Measurements from ENCODE around the gene IGSF23. TPM values are rescaled to one million over a fixed set of nuclear protein-coding genes. Genes with fewer than 3 reads are reported as not detected.
"Not testable (repeated sequence)": the region's sequence is repeated elsewhere in the genome, so short reads cannot be mapped to it uniquely, and the experiment has no call there.

Gene IGSF23
- total RNA-seq, 6 experiments from 2014 or later, result 4.4 to 15.2 (median 9.0) TPM

DNA sequence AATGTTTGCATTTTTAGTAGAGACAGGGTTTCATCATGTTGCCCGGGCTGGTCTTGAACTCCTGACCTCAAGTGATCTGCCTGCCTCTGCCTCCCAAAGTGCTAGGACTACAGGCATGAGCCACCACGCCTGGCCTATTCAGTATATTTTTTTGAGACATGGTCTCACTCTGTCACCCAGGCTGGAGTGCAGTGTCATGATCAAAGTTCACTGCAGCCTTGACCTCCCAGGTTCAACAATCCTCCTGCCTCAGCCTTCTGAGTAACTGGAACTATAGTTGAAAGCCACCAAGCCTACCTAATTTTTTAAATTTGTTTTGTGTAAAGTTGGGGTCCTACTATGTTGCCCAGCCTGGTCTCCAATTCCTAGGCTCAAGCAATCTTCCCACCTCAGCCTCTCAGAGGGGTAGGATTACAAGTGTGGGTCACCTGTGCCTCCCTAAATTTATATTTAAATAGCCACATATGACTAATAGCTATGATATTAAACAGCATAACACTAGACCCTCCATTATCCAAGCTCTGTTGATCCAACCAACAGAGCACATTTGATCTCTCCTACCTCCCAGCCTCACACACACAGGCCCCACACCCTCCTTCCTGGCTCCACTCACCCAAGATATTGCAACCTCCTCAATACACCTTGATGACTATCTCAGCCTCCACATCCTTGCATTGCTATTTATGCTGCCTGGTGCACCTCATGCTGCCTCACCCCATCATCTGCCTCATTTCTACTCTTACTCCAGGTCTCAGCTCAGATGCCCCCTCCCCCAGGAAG lies 55.8 kb downstream of the IGSF23 start:
- Histone ChIP-seq H3K27ac (no peak overlapping the region), H3K4me3 (no peak overlapping the region), H3K36me3 (no peaks in the 10 kb centered on the region), H3K9me3 (no peaks in the 10 kb centered on the region), H3K4me1 (no peaks in the 10 kb centered on the region), H3K27me3 (no peaks in the 10 kb centered on the region)
- ATAC-seq, result peak; percentile 5 to 38 (median 16)
- intact Hi-C loops (cut with DNase I), result no loop called here
- no peak for DNase-seq
- WGBS (ENCODE audit: insufficient coverage, low coverage, low lambda C conversion rate, missing lambda C conversion rate), result 38% methylated on average over 2 of the region's 2 CpGs
- TF ChIP-seq, protein P1, sequence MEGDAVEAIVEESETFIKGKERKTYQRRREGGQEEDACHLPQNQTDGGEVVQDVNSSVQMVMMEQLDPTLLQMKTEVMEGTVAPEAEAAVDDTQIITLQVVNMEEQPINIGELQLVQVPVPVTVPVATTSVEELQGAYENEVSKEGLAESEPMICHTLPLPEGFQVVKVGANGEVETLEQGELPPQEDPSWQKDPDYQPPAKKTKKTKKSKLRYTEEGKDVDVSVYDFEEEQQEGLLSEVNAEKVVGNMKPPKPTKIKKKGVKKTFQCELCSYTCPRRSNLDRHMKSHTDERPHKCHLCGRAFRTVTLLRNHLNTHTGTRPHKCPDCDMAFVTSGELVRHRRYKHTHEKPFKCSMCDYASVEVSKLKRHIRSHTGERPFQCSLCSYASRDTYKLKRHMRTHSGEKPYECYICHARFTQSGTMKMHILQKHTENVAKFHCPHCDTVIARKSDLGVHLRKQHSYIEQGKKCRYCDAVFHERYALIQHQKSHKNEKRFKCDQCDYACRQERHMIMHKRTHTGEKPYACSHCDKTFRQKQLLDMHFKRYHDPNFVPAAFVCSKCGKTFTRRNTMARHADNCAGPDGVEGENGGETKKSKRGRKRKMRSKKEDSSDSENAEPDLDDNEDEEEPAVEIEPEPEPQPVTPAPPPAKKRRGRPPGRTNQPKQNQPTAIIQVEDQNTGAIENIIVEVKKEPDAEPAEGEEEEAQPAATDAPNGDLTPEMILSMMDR (IDR thresholded peaks at IDR 0.05), result no peak
- TF ChIP-seq POLR2A (IDR thresholded peaks at IDR 0.05), result no peak

DNA sequence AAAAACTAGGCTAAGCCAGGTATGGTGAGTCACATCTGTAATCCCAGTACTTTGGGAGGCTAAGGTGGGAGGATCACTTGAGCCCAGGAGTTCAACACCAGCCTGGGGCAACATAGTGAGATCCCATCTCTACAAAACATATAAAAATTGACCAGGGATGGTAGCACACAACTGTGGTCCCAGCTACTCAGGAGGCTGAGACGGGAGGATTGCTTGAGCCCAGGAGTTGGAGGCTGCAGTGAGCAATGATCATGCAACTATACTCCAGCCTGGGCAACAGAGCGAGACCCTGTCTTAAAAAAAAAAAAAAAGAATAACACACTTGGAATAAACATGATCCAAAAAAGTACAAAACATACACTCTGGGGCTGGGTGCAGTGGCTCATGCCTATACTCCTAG lies 56.7 kb downstream of the IGSF23 start:
- intact Hi-C loops (cut with DNase I); DNase-seq; H3K36me3 ChIP-seq; ATAC-seq; H3K4me3 ChIP-seq; H3K9me3 ChIP-seq; H3K27me3 ChIP-seq; H3K4me1 ChIP-seq; H3K27ac ChIP-seq: not testable (repeated sequence)
- WGBS (ENCODE audit: insufficient coverage, low coverage, low lambda C conversion rate, missing lambda C conversion rate), result 94% methylated on average over 2 of the region's 2 CpGs

DNA sequence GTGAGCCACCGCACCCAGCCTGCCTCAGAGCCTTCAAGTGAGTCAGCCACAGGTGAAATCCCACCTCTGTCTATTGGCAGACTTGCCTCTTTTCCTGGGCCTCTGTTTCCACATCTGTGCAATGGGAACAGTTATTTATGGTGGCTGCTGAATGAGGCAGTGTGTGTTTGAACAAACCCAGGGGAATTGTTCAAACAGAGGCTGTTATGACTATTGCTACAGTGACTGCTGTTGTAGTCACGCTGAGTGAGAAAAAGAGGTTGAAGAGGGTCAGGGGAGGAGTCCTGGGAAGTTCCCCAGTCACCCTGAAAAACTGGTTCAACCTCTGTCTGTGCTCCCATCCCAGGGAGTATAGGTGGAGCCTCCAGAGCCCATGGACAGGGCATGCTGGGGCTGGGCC lies 58.0 kb downstream of the IGSF23 start, which contains the start of gene CEACAM19:
CEACAM19 (plus strand) TSS at position 83 of the 400 bp plus-strand sequence. CDS start 450 bp downstream, outside the sequence.
- no peaks in the 10 kb centered on the region for H3K9me3 ChIP-seq
- H3K27me3 ChIP-seq, result no peaks in the 10 kb centered on the region
- peak in 2 of 4 donors; percentile 10 to 42 for ATAC-seq
- H3K4me3 ChIP-seq, result no peak within 1 kb of the TSS
- TF ChIP-seq POLR2A (IDR thresholded peaks at IDR 0.05), result no peak
- TF ChIP-seq, protein P1 (IDR thresholded peaks at IDR 0.05), result no peak
- intact Hi-C loops (cut with DNase I), result no loop called here
- H3K36me3 ChIP-seq, result no peaks in the 10 kb centered on the region
- WGBS (ENCODE audit: insufficient coverage, low coverage, low lambda C conversion rate, missing lambda C conversion rate), result 40% methylated on average over 1 of the region's 2 CpGs
- H3K27ac ChIP-seq, result no peak within 1 kb of the TSS
- no peak for DNase-seq
- H3K4me1 ChIP-seq, result no peaks in the 10 kb centered on the region

DNA sequence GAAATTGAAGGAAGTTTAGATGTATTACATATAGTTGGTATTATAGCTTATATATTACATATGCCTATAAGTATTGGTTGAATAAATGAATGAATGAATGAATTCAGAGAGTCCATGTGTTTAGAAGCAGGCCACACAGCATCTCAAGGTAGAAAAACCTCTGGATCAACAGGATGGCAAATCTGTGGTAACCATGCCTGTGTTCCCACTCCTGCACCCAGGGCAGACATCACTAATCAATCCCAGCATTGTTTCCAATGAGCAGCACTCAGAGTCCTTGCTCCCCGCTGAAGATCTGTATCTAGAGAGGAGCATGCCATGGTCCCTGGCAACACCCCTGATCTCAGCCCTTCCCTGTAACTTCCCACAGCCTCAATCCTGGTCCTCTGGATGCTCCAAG lies 58.9 kb downstream of the IGSF23 start:
- Histone ChIP-seq H3K27ac (no peak overlapping the region), H3K4me1 (no peaks in the 10 kb centered on the region), H3K9me3 (no peaks in the 10 kb centered on the region), H3K4me3 (no peak overlapping the region), H3K27me3 (no peaks in the 10 kb centered on the region), H3K36me3 (no peaks in the 10 kb centered on the region)
- no CpG with 5 or more reads among the region's 1 CpG for WGBS (ENCODE audit: insufficient coverage, low coverage, low lambda C conversion rate, missing lambda C conversion rate)
- DNase-seq (no peak), ATAC-seq (no peak)
- TF ChIP-seq, protein P1 (IDR thresholded peaks at IDR 0.05), result no peak
- TF ChIP-seq POLR2A (IDR thresholded peaks at IDR 0.05), result no peak
- intact Hi-C loops (cut with DNase I), result no loop called here

DNA sequence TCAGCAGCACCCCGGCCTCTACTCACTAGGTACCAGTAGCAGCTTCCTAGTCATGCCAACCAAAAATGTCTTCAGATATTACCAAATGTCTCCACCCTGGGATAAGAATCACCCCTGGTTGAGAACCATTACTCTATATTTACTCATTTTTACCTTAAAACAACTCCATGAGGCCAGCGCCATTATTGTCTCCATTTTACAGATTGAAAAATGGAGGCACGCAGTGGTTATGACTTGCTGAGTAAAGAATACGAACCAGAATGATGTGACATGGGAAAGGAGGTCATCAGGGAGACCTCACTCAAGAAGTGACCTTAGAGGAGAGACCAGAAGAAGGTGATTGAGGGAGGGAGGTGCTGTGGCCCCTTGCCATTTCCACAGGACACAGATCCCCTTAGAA lies 60.1 kb downstream of the IGSF23 start:
- Histone ChIP-seq H3K9me3 (no peaks in the 10 kb centered on the region), H3K27ac (no peak overlapping the region), H3K4me3 (no peak overlapping the region), H3K4me1 (no peaks in the 10 kb centered on the region), H3K36me3 (no peaks in the 10 kb centered on the region), H3K27me3 (no peaks in the 10 kb centered on the region)
- 100% methylated on average over 3 of the region's 4 CpGs for WGBS (ENCODE audit: insufficient coverage, low coverage, low lambda C conversion rate, missing lambda C conversion rate)
- TF ChIP-seq, protein P1 (IDR thresholded peaks at IDR 0.05), result no peak
- no peak for TF ChIP-seq POLR2A (IDR thresholded peaks at IDR 0.05)
- ATAC-seq, result no peak
- intact Hi-C loops (cut with DNase I), result no loop called here
- DNase-seq, result no peak
